GOT3 (cell line): ENCODE results near the gene HINFP.
"Not testable (repeated sequence)": the region's sequence is repeated elsewhere in the genome, so short reads cannot be mapped to it uniquely, and the experiment has no call there.

ENCODE experiments used
- DNase-seq: peaks from one replicate; lab custom pipeline; 2025; ENCODE audit warnings: mixed read lengths; lab: John Stamatoyannopoulos, UW

HINFP gene

DNA sequence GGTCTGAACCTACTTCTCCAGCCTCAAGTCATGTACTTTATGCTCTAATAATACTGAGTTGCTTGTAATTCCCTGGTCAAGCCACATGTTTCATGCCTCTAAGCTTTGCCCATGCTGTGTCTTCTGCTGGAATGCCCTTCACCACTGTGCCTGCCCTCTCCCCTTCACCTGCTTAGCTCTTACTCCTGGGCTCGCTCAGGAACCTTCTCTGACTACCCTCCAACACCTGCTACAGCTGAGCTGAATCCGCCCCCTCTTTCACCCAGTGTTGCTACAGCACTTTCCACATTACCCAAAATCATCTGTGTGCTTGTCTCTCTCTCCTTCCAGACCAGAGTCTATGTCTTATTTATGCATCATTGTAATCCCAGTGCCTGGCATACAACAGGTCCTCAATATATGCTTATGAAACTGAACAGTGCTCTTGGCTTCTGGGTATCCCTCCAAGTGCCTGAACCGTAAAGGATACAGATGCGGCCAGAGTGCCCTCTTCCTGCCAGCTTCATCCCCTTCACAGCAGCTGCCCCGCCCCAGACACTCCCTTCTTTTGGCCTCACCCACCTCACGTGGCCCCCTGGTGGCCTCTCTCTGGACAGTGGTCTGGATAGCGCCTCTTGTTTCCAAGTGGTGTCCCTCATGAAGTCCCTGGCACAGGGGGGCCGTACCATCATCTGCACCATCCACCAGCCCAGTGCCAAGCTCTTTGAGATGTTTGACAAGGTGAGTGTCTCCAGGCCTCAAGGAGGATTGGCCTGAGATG is 34.5 kb downstream of the HINFP start:
- no peak for DNase-seq

DNA sequence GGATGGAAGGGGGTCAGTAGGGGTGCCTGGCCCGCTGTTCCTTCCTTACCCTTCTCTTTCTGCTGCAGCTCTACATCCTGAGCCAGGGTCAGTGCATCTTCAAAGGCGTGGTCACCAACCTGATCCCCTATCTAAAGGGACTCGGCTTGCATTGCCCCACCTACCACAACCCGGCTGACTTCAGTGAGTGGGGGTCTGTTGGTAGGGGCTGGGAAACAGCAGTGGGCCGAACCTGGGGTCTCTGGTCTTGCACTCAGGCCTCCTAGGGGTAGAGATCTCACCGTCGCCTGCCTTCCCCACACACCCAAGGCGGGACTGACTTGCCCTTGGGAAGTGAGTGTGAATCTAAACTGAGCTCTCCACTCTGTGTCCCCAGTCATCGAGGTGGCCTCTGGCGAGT is 35.1 kb downstream of the HINFP start:
- no peak for DNase-seq

DNA sequence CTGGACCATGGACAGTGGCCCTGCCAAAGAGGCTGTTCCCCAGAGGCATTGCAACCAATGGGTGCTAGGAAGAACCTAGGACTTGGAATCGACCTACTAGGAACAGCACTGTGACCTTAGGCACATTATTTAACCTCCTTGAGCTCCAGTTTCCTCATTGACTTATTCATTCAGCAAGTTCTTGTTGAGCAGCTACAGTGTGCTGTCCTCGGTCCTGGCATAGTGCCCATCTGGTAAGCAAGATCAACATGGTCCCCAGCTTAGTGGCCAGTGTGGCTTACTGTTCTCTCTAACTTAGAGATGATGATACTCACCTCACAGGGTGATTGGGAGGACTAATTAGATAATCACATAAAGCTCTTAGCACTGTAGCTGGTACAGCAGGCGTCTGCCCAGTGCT is 35.7 kb downstream of the HINFP start:
- DNase-seq, result no peak

DNA sequence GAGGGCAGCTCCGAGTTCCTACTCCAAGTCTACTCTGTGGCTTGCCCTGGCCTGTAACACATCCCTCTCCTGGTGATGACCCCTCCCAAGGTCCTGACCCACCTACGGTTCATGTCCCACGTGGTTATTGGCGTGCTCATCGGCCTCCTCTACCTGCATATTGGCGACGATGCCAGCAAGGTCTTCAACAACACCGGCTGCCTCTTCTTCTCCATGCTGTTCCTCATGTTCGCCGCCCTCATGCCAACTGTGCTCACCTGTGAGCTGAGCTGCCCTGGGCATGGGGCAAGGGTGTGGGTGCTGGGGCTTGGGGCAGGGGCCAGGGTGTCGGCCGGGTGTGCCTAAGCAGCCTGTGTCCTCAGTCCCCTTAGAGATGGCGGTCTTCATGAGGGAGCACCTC is 37.1 kb downstream of the HINFP start:
- DNase-seq, result no peak

DNA sequence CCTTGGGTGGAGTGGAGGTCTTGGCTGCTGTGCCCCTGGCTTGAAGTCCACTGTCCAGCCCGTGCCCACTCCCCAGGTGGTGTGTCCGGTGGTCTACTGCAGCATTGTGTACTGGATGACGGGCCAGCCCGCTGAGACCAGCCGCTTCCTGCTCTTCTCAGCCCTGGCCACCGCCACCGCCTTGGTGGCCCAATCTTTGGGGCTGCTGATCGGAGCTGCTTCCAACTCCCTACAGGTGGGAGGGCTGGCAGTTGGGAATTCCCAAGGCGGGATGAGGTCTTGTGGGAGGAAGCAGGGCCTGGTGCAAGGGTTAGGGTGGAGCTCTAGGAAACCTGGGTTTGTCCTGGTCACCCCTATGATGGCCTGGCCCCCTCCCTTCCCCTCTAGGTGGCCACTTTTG is 38.8 kb downstream of the HINFP start:
- no peak for DNase-seq

DNA sequence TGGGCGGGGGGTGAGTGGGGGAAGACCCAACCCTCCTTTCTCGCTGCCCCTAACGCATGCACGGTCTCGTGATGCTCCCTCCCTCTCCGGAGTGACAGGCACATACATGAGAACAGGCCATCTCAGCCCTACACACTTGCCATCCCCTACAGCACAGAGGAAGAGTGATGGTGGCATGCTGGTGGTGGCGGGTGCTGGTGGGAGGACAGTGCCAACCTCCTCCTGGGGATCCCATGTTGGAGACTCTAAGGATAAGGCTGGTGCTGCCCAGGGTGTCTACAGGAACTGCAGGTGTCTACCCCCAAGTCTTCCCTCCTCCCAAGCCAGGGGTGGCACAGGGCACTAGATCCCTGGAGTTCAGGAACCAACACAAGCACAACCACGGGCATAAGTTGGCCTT is 40.5 kb downstream of the HINFP start:
- DNase-seq, result no peak

DNA sequence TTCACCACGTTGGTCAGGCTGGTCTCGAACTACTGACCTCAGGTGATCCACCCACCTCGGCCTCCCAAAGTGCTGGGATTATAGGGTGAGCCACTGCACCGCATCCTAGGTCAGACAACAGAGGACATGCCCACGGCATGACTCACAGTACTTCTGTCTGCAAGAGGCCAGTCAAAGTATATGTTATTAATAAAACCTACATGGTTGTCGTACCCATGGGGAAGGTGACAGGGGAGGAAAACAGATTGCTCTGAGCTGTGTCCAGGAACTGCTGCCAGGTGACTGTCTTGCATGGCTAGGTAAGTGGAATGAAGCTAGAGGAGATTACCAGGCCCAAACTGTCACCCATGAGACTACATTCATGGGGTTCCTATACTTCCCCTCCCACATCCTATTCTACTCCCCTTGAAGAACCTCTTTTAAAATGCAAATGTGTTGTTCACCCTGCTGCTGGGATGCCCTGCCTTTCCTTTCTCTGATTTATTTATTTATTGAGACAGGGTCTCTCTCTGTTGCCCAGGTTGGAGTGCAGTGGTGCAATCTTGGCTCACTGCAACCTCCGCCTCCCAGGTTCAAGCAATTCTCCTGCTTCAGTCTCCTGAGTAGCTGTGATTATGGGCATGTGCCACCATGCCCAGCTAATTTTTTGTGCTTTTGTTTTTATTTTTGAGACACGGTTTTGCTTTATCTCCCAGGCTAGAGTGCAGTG is 45.1 kb downstream of the HINFP start:
- no peak for DNase-seq

DNA sequence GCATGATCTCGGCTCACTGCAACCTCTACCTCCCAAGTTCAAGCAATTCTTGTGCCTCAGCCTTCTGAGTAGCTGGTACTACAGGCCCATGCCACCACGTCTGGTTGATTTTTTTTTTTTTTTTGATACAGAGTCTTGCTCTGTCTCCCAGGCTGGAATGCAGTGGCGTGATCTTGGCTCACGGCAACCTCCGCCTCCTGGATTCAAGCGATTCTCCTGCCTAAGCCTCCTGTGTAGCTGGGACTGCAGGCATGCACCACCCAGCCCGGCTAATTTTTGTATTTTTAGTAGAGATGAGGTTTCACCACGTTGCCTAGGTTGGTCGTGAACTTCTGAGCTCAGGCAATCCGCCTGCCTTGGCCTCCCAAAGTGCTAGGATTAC is 45.7 kb downstream of the HINFP start:
- DNase-seq, result not testable (repeated sequence)

DNA sequence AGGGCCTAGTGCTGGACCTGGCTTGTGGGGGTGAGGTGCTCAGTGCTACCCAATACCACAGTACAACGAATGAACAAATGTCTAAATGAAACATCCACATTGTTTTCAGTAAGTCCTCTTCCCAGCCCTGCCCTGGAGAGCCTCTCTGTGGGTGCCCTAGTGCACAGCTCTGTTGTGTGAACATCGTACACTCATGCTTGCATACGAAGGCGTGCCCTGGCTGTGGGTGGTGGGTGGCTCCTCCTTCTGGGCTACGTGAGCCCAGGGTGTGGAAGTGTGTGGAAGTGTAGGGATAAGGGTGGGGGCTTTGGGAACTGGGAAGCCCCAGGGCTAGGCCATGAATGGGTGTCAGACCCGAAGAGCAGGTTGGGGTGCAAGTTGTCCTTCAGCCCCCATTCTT is 46.6 kb downstream of the HINFP start:
- no peak for DNase-seq

DNA sequence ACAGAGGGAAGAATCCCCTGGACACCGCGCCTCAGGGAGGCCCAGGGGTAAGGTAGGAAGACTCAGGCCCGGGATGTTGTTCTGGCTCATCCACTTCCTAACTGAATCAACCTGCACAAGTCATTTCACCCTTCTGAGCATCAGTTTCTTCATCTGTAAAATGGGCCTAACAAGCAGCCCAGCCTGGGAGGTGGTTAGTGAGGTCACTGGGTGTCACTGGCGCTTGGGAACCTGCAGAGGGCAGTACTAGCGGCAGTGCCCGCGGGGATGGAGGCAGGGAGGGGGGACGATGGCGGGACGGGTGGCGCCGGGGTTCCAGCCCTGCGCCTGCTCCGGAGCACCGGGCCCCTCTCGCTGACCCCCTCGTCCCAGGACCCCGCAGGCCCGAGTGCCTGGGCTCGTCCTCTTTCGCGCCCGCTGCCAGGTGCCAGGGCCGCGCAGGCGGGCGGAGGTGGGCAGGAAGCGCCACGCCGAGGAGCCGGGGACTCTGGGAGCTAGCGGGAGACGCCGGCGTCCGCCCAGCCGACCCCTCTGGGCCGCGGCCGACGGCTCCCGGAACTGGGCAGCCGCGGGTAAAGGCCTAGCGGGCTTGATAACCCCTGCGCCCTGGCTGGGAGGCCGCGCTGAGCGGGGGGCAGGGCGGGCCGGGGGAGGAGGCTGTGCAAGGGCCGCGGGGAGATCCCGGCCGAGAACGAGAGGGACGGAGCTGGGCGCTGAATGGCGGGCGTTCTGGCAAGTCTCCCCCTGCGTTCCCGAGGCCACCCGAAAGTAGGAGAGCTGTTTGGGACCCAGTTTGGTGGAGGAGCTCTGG is 47.3 kb downstream of the HINFP start, which contains the start of gene NLRX1:
Gene NLRX1, plus strand, starts transcription at position 255 of the 811 bp plus-strand sequence. CDS start 2,679 bp downstream, outside the sequence.
- DNase-seq, result peak; percentile 23

DNA sequence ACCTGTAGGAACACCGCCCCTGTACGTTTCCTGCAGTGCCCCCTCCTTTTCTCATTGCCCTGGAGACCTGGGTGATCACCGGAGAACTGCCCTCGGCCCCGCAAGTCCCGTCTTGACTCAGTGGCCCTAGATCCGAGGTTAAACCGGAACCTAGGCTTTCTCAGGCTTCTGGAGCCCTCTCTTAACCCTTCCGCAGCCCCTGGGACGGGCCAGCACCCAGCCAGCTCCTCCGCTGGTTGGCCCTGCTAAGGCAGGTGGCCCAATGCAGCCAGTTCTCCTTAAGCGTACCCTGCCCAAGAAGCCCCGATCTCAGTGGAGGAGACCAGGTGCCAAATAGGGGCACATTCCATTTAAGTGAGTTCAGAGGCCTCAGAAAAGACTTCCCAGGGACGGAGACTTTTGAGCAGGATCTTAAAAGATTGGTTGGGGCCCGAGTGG is 47.9 kb downstream of the HINFP start:
- DNase-seq, result no peak

DNA sequence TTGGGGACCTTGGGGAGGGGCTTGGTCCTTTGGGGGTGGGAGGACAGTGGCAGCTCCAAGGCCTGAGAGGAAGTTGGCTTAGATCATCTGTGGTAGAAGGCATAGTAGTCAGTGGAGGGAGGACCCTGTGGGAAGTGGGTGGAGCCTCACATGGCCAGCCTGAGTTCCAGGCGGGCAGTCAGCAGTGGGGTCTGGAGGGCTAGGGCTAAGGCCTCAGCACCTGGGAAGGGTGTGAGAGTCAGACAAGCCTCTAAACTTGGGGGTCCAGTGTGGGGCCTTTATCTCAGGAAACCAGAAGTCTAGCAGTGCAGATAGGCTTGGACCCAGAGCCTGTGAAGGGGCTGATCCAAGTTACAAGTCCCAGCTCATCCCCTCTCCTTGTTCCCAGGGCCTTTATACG is 51.1 kb downstream of the HINFP start:
- no peak for DNase-seq

DNA sequence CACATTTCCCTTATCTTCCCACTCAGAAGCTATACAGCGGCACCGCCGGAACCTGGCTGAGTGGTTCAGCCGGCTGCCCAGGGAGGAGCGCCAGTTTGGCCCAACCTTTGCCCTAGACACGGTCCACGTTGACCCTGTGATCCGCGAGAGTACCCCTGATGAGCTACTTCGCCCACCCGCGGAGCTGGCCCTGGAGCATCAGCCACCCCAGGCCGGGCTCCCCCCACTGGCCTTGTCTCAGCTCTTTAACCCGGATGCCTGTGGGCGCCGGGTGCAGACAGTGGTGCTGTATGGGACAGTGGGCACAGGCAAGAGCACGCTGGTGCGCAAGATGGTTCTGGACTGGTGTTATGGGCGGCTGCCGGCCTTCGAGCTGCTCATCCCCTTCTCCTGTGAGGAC is 52.1 kb downstream of the HINFP start:
- no peak for DNase-seq

DNA sequence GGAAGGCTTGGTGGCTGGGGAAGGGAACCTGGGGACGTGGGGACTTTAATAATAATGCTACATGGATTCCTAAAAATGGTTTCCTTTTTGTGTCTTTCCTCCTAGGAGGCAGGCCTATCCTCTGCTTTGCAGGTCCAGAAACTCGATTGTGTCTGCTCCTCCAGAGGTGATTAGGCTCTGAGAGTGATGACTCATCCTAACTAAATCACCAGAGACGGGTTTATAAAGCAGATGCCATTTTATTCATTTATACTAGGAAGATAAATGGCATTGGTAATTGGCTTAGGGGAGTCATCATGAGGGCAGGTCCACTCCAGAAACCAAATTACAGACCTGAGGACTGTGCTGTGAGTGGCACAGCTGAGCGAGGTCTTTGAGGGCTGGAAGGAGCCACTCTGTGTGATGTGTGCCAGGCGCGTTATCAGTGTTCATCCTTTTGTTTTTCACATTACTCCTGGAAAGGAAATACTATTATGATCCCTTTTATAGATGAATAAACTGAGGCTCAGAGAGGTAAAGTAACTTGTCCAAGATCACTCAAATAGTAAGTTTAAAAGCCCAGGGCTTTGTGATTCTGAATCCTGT is 54.2 kb downstream of the HINFP start:
- no peak for DNase-seq

DNA sequence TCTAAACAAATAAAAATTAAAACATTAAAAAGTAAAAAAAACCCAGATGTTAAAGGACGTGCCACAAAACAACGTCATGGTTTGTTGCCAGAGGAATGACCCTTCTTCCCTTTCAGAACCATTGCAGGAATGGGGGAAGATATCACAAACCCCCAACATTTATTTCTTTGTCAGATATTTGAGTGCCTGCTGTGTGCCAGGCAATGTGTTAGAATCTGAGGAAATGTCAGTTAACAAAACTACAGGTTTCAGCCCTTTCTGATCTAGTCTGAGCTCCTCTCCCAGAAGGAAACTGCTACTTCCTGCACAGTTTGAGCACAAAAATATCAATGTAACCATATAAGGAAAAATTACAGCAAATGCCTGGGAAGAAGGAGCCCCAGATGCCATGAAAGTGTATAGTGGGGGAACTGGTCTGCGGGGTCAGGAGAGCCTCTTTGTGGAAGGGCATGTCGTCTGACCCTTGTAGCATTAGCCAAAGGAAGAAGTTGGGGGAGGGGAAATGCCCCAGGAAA is 56.8 kb downstream of the HINFP start:
- no peak for DNase-seq

DNA sequence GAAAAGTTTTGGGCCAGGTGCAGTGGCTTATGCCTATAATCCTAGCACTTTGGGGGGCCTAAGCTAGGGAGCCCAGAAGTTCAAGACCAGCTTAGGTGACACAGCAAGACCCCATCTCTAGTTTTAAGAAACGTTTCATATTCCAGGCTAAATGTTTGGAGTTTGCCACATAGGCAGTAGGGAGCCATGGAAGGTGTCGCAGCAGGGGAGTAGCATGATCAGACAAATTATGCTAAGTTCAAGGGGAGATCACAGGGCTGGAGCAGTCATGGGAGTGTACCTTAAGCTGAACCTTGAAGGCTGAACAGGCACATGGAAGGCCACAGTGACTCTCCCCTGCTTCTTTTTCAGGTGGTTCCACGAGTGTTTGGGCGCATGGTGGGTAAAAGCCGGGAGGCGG is 58.0 kb downstream of the HINFP start:
- DNase-seq, result no peak

DNA sequence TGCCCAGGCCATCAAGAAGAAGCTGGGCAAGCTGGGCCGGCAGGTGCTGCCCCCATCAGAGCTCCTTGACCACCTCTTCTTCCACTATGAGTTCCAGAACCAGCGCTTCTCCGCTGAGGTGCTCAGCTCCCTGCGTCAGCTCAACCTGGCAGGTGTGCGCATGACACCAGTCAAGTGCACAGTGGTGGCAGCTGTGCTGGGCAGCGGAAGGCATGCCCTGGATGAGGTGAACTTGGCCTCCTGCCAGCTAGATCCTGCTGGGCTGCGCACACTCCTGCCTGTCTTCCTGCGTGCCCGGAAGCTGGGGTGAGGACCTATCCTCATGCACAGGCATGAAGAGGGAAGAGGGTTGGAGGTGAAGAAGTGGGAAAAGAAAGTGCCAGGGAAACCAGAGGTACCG is 58.6 kb downstream of the HINFP start:
- no peak for DNase-seq

DNA sequence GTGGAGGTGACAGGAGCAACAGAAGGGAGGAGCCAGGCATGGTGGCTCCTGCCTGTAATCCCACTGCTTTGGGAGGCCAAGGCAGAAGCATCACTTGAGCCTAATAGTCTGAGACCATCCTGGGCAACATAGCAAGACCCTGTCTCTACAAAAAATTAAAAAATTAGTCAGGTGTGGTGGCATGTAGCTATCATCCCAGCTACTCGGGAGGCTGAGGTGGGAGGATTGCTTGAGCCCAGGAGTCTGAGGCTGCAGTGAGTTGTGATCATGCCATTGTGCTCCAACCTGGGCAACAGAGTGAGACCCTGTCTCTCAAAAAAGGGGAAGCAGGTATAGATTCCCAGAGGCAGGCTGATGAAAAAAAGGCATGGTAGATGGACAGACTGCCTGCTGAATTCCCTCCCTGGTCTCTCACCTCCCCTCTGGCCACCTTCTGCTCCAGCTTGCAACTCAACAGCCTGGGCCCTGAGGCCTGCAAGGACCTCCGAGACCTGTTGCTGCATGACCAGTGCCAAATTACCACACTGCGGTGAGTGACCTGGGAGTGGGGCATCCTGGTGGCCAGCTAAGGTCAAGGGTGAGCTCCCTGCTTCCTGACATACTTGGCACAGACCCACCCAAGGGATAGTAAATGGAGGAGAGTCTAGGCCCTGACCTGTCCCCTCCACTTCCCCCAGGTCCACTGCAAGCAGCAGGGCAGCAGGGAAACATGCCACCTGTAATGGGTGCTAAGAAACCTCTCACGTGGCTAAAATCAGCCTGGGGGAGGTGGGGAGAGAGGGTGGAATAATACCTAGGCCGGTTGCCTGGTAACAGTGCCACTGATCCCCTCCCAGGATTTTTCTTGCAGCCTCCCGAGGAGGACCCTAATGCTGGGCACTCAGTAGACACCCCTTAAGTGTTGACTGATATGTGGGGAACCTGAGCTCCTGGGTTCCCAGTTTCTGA is 59.6 kb downstream of the HINFP start:
- DNase-seq, result no peak

DNA sequence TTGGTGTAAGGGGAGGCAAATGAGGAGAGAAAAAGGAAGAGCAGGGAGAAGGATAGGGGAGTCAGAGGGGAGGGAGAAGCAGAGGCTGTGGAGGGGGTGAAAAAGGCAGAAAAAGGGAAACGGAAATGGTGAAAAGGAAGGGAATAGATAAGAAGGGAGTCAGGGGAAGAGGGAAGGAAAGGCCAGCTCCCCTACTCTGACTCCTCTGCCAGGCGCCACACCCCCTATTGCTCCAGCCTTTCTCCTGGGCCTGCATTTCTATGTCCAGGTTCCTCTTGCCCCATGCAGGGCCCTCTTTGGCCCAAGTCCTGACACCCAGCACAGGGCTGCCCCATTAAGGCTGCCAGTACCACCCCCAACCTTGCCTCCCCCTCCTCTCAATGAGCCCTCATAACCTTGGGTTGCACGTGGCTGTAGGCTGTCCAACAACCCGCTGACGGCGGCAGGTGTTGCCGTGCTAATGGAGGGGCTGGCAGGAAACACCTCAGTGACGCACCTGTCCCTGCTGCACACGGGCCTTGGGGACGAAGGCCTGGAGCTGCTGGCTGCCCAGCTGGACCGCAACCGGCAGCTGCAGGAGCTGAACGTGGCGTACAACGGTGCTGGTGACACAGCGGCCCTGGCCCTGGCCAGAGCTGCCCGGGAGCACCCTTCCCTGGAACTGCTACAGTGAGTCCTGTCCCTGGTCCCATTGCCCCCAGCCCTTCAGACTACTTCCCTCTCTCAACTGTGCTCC is 60.5 kb downstream of the HINFP start:
- DNase-seq, result no peak

DNA sequence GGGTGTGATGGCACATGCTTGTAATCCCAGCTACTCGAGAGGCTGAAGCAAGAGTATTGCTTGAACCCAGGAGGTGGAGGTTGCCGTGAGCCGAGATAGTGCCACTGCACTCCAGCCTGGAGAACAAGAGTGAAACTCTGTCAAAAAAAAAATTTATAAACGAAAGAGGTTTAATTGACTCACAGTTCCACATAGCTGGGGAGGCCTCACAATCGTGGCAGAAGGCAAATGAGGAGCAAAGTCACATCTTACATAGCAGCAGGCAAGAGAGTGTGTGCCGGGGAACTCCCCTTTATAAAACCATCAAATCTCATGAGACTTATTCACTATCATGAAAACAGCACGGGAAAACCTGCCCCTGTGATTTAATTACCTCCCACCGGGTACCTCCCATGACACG is 63.0 kb downstream of the HINFP start:
- not testable (repeated sequence) for DNase-seq
